Testis (tissue), 2 donors: ENCODE results near the gene SLC12A3.

Experiments
- CTCF ChIP-seq, 3 experiments: fragments of 450-650 bp in 2 of 3; fragments of 200-600 bp in 1 of 3; sonication (generic) in 1 of 3; IDR thresholded peaks; one replicate each; pipeline ENCODE4 v1.5.1; 2016 to 2019; ENCODE audit warnings: antibody characterized with exemption in 3 of 3, mild to moderate bottlenecking in 2 of 3, moderate library complexity in 1 of 3
- POLR2A ChIP-seq: fragments of 450-650 bp; IDR thresholded peaks from one replicate; pipeline ENCODE4 v1.6.1; 2017; ENCODE audit warnings: antibody characterized with exemption, mild to moderate bottlenecking, moderate library complexity

GRCh38 chr16:56824804-56825203 lies 40.2 kb upstream of the SLC12A3 start:
- TF ChIP-seq POLR2A (no peak), CTCF (IDR thresholded peaks at IDR 0.05) (no peak)
